MM.1S (cell line): ENCODE data around the gene SLC22A8.

Experiments used
- DNase-seq: peaks from one replicate; pipeline ENCODE4 v3.0.0-alpha.2; 2015
- H2AFZ ChIP-seq: fragments of 300-600 bp; sonication (generic); 2 replicates; pipeline ENCODE4 v1.6.0; 2016; ENCODE audit warnings: antibody characterized with exemption, low read length
- H3F3A ChIP-seq: fragments of 300-600 bp; sonication (generic); 2 replicates; pipeline ENCODE4 v1.6.1; 2016; ENCODE audit warnings: mild to moderate bottlenecking, antibody characterized with exemption, low read length, moderate library complexity, mixed read lengths; ENCODE audit not compliant: insufficient read depth
- H3K27ac ChIP-seq: fragments of 300-600 bp; sonication (generic); 2 replicates; pipeline ENCODE4 v1.5.1; 2016; ENCODE audit warnings: mild to moderate bottlenecking, low read length
- H3K27me3 ChIP-seq: fragments of 300-600 bp; sonication (generic); replicated peaks from 2 replicates; pipeline ENCODE4 v1.6.0; 2016; ENCODE audit warnings: low read length; ENCODE audit not compliant: insufficient read depth
- H3K36me3 ChIP-seq: fragments of 300-600 bp; sonication (generic); replicated peaks from 2 replicates; pipeline ENCODE4 v1.6.1; 2016; ENCODE audit warnings: mild to moderate bottlenecking, low read length, mixed read lengths; ENCODE audit not compliant: insufficient read depth
- H3K4me1 ChIP-seq: fragments of 300-600 bp; sonication (generic); 2 replicates; pipeline ENCODE4 v1.6.1; 2016; ENCODE audit warnings: low read length, mixed read lengths
- H3K4me2 ChIP-seq: fragments of 300-600 bp; sonication (generic); 2 replicates; pipeline ENCODE4 v1.6.0; 2016; ENCODE audit warnings: low read depth, low read length
- H3K4me3 ChIP-seq: fragments of 300-600 bp; sonication (generic); 2 replicates; pipeline ENCODE4 v1.5.1; 2016; ENCODE audit warnings: low read length, mixed read lengths
- H3K79me2 ChIP-seq: fragments of 300-600 bp; sonication (generic); 2 replicates; pipeline ENCODE4 v1.6.1; 2016; ENCODE audit warnings: mixed run types, low read length, mixed read lengths
- H3K9ac ChIP-seq: fragments of 300-600 bp; sonication (generic); 2 replicates; pipeline ENCODE4 v1.6.1; 2016; ENCODE audit warnings: low read length, mixed read lengths
- H3K9me2 ChIP-seq: fragments of 300-600 bp; sonication (generic); replicated peaks from 2 replicates; pipeline ENCODE4 v1.6.1; 2016; ENCODE audit warnings: mild to moderate bottlenecking, low read length, mixed read lengths; ENCODE audit not compliant: insufficient read depth
- H3K9me3 ChIP-seq: fragments of 300-600 bp; sonication (generic); replicated peaks from 2 replicates; pipeline ENCODE4 v1.6.1; 2016; ENCODE audit warnings: mild to moderate bottlenecking, low read length, mixed read lengths; ENCODE audit not compliant: insufficient read depth
- H4K20me1 ChIP-seq: fragments of 300-600 bp; sonication (generic); 2 replicates; pipeline ENCODE4 v1.6.1; 2016; ENCODE audit warnings: mild to moderate bottlenecking, low read length, moderate library complexity, mixed read lengths; ENCODE audit not compliant: insufficient read depth
- CTCF ChIP-seq: fragments of 300-600 bp; sonication (generic); IDR thresholded peaks from 2 replicates; pipeline ENCODE4 v1.5.1; 2016; ENCODE audit warnings: antibody characterized with exemption, low read length, mixed read lengths
- EZH2 ChIP-seq: fragments of 300-600 bp; sonication (generic); optimal IDR thresholded peaks from 2 replicates; pipeline ENCODE3; 2017; ENCODE audit warnings: low read depth, mild to moderate bottlenecking, antibody characterized with exemption, low read length, mixed read lengths
- EZH2phosphoT487 ChIP-seq: fragments of 300-600 bp; sonication (generic); IDR thresholded peaks from 2 replicates; pipeline ENCODE4 v1.6.1; 2018; ENCODE audit warnings: antibody characterized with exemption, low read length

SLC22A8 gene

GRCh38 chr11:62996271-62996670 is 19.4 kb downstream of the SLC22A8 start:
- no peak overlapping the region for H2AFZ ChIP-seq
- no peaks in the 10 kb centered on the region for H3K9me2 ChIP-seq
- H3K79me2 ChIP-seq = no peaks in the 10 kb centered on the region
- TF ChIP-seq CTCF = no peak
- TF ChIP-seq EZH2 = no peak
- TF ChIP-seq EZH2phosphoT487 = no peak
- no peak overlapping the region for H3K9ac ChIP-seq
- H3K36me3 ChIP-seq = no peaks in the 10 kb centered on the region
- H3K27me3 ChIP-seq = peaks cover 40% of the 10 kb centered on the region
- H3K27ac ChIP-seq = no peak overlapping the region
- no peak for DNase-seq
- no peaks in the 10 kb centered on the region for H3K9me3 ChIP-seq
- no peak overlapping the region for H3K4me3 ChIP-seq
- no peak overlapping the region for H3K4me2 ChIP-seq
- no peaks in the 10 kb centered on the region for H4K20me1 ChIP-seq
- H3K4me1 ChIP-seq = no peaks in the 10 kb centered on the region
- no peaks in the 10 kb centered on the region for H3F3A ChIP-seq

GRCh38 chr11:62994775-62995174 is 20.9 kb downstream of the SLC22A8 start:
- Histone ChIP-seq H3K27me3 (peaks cover 42% of the 10 kb centered on the region), H3K4me2 (no peak overlapping the region), H2AFZ (no peak overlapping the region), H3F3A (no peaks in the 10 kb centered on the region), H4K20me1 (no peaks in the 10 kb centered on the region), H3K9me3 (no peaks in the 10 kb centered on the region), H3K79me2 (no peaks in the 10 kb centered on the region), H3K4me1 (no peaks in the 10 kb centered on the region), H3K27ac (no peak overlapping the region), H3K36me3 (no peaks in the 10 kb centered on the region), H3K9ac (no peak overlapping the region), H3K9me2 (no peaks in the 10 kb centered on the region), H3K4me3 (no peak overlapping the region)
- TF ChIP-seq EZH2phosphoT487 (no peak), CTCF (no peak), EZH2 (no peak)
- no peak for DNase-seq

GRCh38 chr11:62988276-62988675 is 27.4 kb downstream of the SLC22A8 start:
- Histone ChIP-seq H4K20me1 (no peaks in the 10 kb centered on the region), H3F3A (no peaks in the 10 kb centered on the region), H3K9ac (no peak overlapping the region), H2AFZ (no peak overlapping the region), H3K9me3 (no peaks in the 10 kb centered on the region), H3K27ac (no peak overlapping the region), H3K4me3 (no peak overlapping the region), H3K36me3 (no peaks in the 10 kb centered on the region), H3K79me2 (no peaks in the 10 kb centered on the region), H3K27me3 (peaks cover 25% of the 10 kb centered on the region), H3K9me2 (no peaks in the 10 kb centered on the region), H3K4me1 (no peaks in the 10 kb centered on the region), H3K4me2 (no peak overlapping the region)
- no peak for DNase-seq
- TF ChIP-seq CTCF = no peak
- TF ChIP-seq EZH2 = no peak
- TF ChIP-seq EZH2phosphoT487 = no peak
